Loucy (cell line): ENCODE measurements around the gene NRXN3.

Experiments
- H2AFZ ChIP-seq: fragments of 200-600 bp; sonication (generic); 2 replicates; pipeline ENCODE4 v1.6.0; 2016; ENCODE audit warnings: antibody characterized with exemption, mild to moderate bottlenecking, low read length, moderate library complexity
- H3F3A ChIP-seq: fragments of 200-600 bp; 2 replicates; pipeline ENCODE4 v1.6.0; 2016; ENCODE audit warnings: antibody characterized with exemption, low read depth, mild to moderate bottlenecking
- H3K27me3 ChIP-seq: fragments of 200-600 bp; sonication (generic); 2 replicates; pipeline ENCODE4 v1.6.1; 2014; ENCODE audit warnings: low read length, mild to moderate bottlenecking; ENCODE audit not compliant: insufficient read depth, poor library complexity, severe bottlenecking
- H3K36me3 ChIP-seq: fragments of 200-600 bp; sonication (generic); 2 replicates; pipeline ENCODE4 v1.6.1; 2016; ENCODE audit warnings: low read length; ENCODE audit not compliant: insufficient read depth
- H3K4me1 ChIP-seq: fragments of 200-600 bp; sonication (generic); 2 replicates; pipeline ENCODE4 v1.5.1; 2014; ENCODE audit warnings: low read length, mild to moderate bottlenecking; ENCODE audit not compliant: insufficient read depth, poor library complexity, severe bottlenecking
- H3K4me2 ChIP-seq: fragments of 200-600 bp; sonication (generic); 2 replicates; pipeline ENCODE4 v1.6.0; 2014; ENCODE audit warnings: antibody characterized with exemption, low read length, low read depth, mild to moderate bottlenecking; ENCODE audit not compliant: poor library complexity, severe bottlenecking
- H3K4me3 ChIP-seq: fragments of 200-600 bp; sonication (generic); 2 replicates; pipeline ENCODE4 v1.5.1; 2014; ENCODE audit warnings: low read length, mild to moderate bottlenecking, mixed read lengths; ENCODE audit not compliant: poor library complexity, severe bottlenecking
- H3K79me2 ChIP-seq: fragments of 200-600 bp; sonication (generic); 2 replicates; pipeline ENCODE4 v1.6.1; 2014; ENCODE audit warnings: low read length; ENCODE audit not compliant: insufficient read depth
- H3K9ac ChIP-seq: fragments of 200-600 bp; sonication (generic); 2 replicates; pipeline ENCODE4 v1.6.0; 2014; ENCODE audit warnings: mild to moderate bottlenecking, low read depth, low read length, moderate library complexity; ENCODE audit not compliant: poor library complexity, severe bottlenecking
- H3K9me2 ChIP-seq: fragments of 200-600 bp; sonication (generic); replicated peaks from 2 replicates; pipeline ENCODE4 v1.6.1; 2016; ENCODE audit warnings: low read depth, low read length, mixed read lengths
- H3K9me3 ChIP-seq: fragments of 200-600 bp; sonication (generic); 2 replicates; pipeline ENCODE4 v1.6.1; 2014; ENCODE audit warnings: mild to moderate bottlenecking, antibody characterized with exemption, low read length, low read depth; ENCODE audit not compliant: insufficient read depth
- H4K20me1 ChIP-seq: fragments of 200-600 bp; sonication (generic); 2 replicates; pipeline ENCODE4 v1.6.0; 2014; ENCODE audit warnings: antibody characterized with exemption, low read length, mild to moderate bottlenecking; ENCODE audit not compliant: insufficient read depth, poor library complexity, severe bottlenecking
- EZH2phosphoT487 ChIP-seq: fragments of 200-600 bp; IDR thresholded peaks from 2 replicates; pipeline ENCODE4 v1.6.1; 2018; ENCODE audit warnings: antibody characterized with exemption, mild to moderate bottlenecking, moderate library complexity, borderline replicate concordance
- TF ChIP-seq, protein P1 (sequence below): fragments of 200-600 bp; sonication (generic); conservative IDR thresholded peaks from 2 replicates; pipeline ENCODE4 v1.5.1; 2014; ENCODE audit warnings: mild to moderate bottlenecking, antibody characterized with exemption, low read length

The NRXN3 gene

DNA sequence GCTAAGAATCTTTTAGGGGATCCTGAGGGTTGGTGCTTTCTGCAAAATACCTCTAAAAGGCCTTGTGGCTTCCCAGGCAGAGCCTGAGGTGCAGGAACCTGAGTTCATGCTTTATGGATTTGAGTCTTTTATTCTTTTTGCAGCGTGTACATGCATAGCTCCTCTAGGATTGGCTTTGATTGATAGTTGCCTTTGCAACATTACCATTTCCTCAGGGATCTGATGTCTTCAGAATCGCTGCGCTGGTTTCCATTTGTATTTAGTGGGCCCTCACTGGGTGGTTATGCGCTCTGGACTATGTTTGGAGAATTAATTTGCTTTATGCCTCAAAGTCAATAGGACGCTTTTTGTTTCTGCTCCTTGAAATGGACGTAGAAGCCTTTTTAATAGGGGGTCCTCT is 16.1 kb downstream of the NRXN3 start:
- no peaks in the 10 kb centered on the region for H3K36me3 ChIP-seq
- H3K4me2 ChIP-seq, result no peak overlapping the region
- no peaks in the 10 kb centered on the region for H3K79me2 ChIP-seq

DNA sequence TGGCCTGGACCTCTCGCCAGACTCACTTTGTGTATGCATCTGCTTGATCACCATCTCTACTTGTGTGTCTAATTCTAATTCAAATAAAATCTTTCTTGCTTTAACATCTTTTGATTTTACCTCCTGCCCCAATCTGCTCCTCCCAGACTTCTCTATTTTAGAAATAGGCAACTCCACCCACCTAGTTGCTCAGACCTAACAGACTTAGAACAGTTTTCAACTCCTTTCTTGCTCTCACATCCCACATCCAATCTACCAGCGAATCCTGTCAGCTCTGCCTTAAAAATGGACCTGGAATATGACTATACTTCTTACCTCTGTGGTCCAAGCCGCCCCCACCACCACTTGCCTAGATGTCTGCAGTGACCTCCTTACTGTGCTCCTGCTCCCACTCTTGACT is 18.7 kb downstream of the NRXN3 start:
- Histone ChIP-seq H3K4me1 (no peaks in the 10 kb centered on the region), H2AFZ (no peak overlapping the region), H3K9me3 (no peaks in the 10 kb centered on the region), H3K4me2 (no peak overlapping the region), H3F3A (no peaks in the 10 kb centered on the region), H3K9me2 (no peaks in the 10 kb centered on the region), H4K20me1 (no peaks in the 10 kb centered on the region), H3K36me3 (no peaks in the 10 kb centered on the region), H3K79me2 (no peaks in the 10 kb centered on the region), H3K27me3 (no peaks in the 10 kb centered on the region), H3K4me3 (no peak overlapping the region), H3K9ac (no peak overlapping the region)
- TF ChIP-seq EZH2phosphoT487, result no peak
- TF ChIP-seq, protein P1, sequence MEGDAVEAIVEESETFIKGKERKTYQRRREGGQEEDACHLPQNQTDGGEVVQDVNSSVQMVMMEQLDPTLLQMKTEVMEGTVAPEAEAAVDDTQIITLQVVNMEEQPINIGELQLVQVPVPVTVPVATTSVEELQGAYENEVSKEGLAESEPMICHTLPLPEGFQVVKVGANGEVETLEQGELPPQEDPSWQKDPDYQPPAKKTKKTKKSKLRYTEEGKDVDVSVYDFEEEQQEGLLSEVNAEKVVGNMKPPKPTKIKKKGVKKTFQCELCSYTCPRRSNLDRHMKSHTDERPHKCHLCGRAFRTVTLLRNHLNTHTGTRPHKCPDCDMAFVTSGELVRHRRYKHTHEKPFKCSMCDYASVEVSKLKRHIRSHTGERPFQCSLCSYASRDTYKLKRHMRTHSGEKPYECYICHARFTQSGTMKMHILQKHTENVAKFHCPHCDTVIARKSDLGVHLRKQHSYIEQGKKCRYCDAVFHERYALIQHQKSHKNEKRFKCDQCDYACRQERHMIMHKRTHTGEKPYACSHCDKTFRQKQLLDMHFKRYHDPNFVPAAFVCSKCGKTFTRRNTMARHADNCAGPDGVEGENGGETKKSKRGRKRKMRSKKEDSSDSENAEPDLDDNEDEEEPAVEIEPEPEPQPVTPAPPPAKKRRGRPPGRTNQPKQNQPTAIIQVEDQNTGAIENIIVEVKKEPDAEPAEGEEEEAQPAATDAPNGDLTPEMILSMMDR, result no peak

More for the DNA sequence above, 16.1 kb downstream of the NRXN3 start:
- Histone ChIP-seq H3F3A (no peaks in the 10 kb centered on the region), H3K27me3 (no peaks in the 10 kb centered on the region), H3K4me3 (no peak overlapping the region), H3K9ac (no peak overlapping the region), H2AFZ (no peak overlapping the region), H3K9me2 (no peaks in the 10 kb centered on the region), H3K9me3 (no peaks in the 10 kb centered on the region), H4K20me1 (no peaks in the 10 kb centered on the region), H3K4me1 (no peaks in the 10 kb centered on the region)
- TF ChIP-seq EZH2phosphoT487, result no peak
- TF ChIP-seq, protein P1, result no peak

DNA sequence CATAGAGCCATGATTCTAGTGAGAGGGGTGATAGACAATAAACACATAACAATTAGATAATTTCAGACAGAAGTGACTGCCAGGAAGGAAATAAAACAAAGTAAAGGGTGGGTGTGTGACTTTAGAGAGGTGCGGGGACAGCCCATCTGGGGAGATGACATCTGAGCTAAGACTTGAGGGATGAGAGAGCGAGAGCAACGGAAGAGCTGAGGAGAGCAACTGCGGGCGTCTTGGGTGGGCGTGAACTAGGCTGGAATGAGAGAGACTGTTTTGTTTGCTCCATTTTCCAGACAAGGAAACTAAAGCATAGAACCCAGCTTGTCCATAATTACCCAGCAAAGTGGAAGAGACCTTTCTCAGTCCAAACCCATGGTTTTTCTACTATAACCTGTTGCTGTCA is 25.3 kb downstream of the NRXN3 start:
- TF ChIP-seq, protein P1, result no peak
- TF ChIP-seq EZH2phosphoT487, result no peak
- Histone ChIP-seq H3K4me2 (no peak overlapping the region), H3K9me2 (no peaks in the 10 kb centered on the region), H3F3A (no peaks in the 10 kb centered on the region), H4K20me1 (no peaks in the 10 kb centered on the region), H2AFZ (no peak overlapping the region), H3K79me2 (no peaks in the 10 kb centered on the region), H3K4me3 (no peak overlapping the region), H3K36me3 (no peaks in the 10 kb centered on the region), H3K9me3 (no peaks in the 10 kb centered on the region), H3K9ac (no peak overlapping the region), H3K4me1 (peaks cover 19% of the 10 kb centered on the region), H3K27me3 (no peaks in the 10 kb centered on the region)
